ENCODE results near the gene SLC29A3.
"Not testable (repeated sequence)": the region's sequence is repeated elsewhere in the genome, so short reads cannot be mapped to it uniquely, and the experiment has no call there.

The SLC29A3 gene

GRCh38 chr10:71293446-71294084 is 25.5 kb upstream of the SLC29A3 start:
- Histone ChIP-seq H3K27me3 (ENCODE audit: insufficient read depth, low read length) (no peaks in the 10 kb centered on the region), H3K36me3 (ENCODE audit: insufficient read depth, low read length) (no peaks in the 10 kb centered on the region)

GRCh38 chr10:71294091-71294561 is 24.9 kb upstream of the SLC29A3 start:
- Histone ChIP-seq H3K36me3 (ENCODE audit: insufficient read depth, low read length) (no peaks in the 10 kb centered on the region), H3K27ac (ENCODE audit: low read depth, low read length) (no peak overlapping the region)

More at GRCh38 chr10:71293446-71294084, 25.5 kb upstream of the SLC29A3 start:
- Histone ChIP-seq H3K79me2 (ENCODE audit: control insufficient read depth, insufficient read depth, low read length, unreplicated experiment) (no peaks in the 10 kb centered on the region), H3K4me1 (ENCODE audit: control insufficient read depth, insufficient read depth, low read length, unreplicated experiment) (no peaks in the 10 kb centered on the region), H3K4me3 (ENCODE audit: low read depth, low read length) (no peak overlapping the region), H2AFZ (ENCODE audit: low read length, unreplicated experiment) (no peak overlapping the region), H3K27ac (ENCODE audit: low read depth, low read length) (no peak overlapping the region)

GRCh38 chr10:71294856-71295255 is 24.2 kb upstream of the SLC29A3 start:
- H3K4me1 ChIP-seq (ENCODE audit: control insufficient read depth, insufficient read depth, low read length, unreplicated experiment) = no peaks in the 10 kb centered on the region
- no peaks in the 10 kb centered on the region for H3K27me3 ChIP-seq (ENCODE audit: insufficient read depth, low read length)
- H3K4me3 ChIP-seq (ENCODE audit: low read depth, low read length) = no peak overlapping the region
- H3K27ac ChIP-seq (ENCODE audit: low read depth, low read length) = no peak overlapping the region
- no peaks in the 10 kb centered on the region for H3K79me2 ChIP-seq (ENCODE audit: control insufficient read depth, insufficient read depth, low read length, unreplicated experiment)
- no peaks in the 10 kb centered on the region for H3K36me3 ChIP-seq (ENCODE audit: insufficient read depth, low read length)
- no peak overlapping the region for H2AFZ ChIP-seq (ENCODE audit: low read length, unreplicated experiment)

More at GRCh38 chr10:71294091-71294561, 24.9 kb upstream of the SLC29A3 start:
- H3K79me2 ChIP-seq (ENCODE audit: control insufficient read depth, insufficient read depth, low read length, unreplicated experiment) = no peaks in the 10 kb centered on the region
- no peaks in the 10 kb centered on the region for H3K27me3 ChIP-seq (ENCODE audit: insufficient read depth, low read length)
- no peak overlapping the region for H2AFZ ChIP-seq (ENCODE audit: low read length, unreplicated experiment)
- no peak overlapping the region for H3K4me3 ChIP-seq (ENCODE audit: low read depth, low read length)
- H3K4me1 ChIP-seq (ENCODE audit: control insufficient read depth, insufficient read depth, low read length, unreplicated experiment) = no peaks in the 10 kb centered on the region

- Histone ChIP-seq H3K27ac (ENCODE audit: low read depth, low read length) (no peak overlapping the region), H3K4me1 (ENCODE audit: control insufficient read depth, insufficient read depth, low read length, unreplicated experiment) (no peaks in the 10 kb centered on the region), H3K27me3 (ENCODE audit: insufficient read depth, low read length) (no peaks in the 10 kb centered on the region), H3K4me3 (ENCODE audit: low read depth, low read length) (no peak overlapping the region), H2AFZ (ENCODE audit: low read length, unreplicated experiment) (no peak overlapping the region), H3K79me2 (ENCODE audit: control insufficient read depth, insufficient read depth, low read length, unreplicated experiment) (no peaks in the 10 kb centered on the region), H3K36me3 (ENCODE audit: insufficient read depth, low read length) (no peaks in the 10 kb centered on the region)
Observed at GRCh38 chr10:71295641-71296040, 23.4 kb upstream of the SLC29A3 start.

GRCh38 chr10:71296086-71296485 is 23.0 kb upstream of the SLC29A3 start:
- Histone ChIP-seq H3K36me3 (ENCODE audit: insufficient read depth, low read length) (no peaks in the 10 kb centered on the region), H3K27ac (ENCODE audit: low read depth, low read length) (no peak overlapping the region), H2AFZ (ENCODE audit: low read length, unreplicated experiment) (no peak overlapping the region), H3K4me3 (ENCODE audit: low read depth, low read length) (no peak overlapping the region), H3K4me1 (ENCODE audit: control insufficient read depth, insufficient read depth, low read length, unreplicated experiment) (no peaks in the 10 kb centered on the region), H3K27me3 (ENCODE audit: insufficient read depth, low read length) (no peaks in the 10 kb centered on the region), H3K79me2 (ENCODE audit: control insufficient read depth, insufficient read depth, low read length, unreplicated experiment) (no peaks in the 10 kb centered on the region)

- H3K27me3 ChIP-seq (ENCODE audit: insufficient read depth, low read length); H2AFZ ChIP-seq (ENCODE audit: low read length, unreplicated experiment); H3K4me1 ChIP-seq (ENCODE audit: control insufficient read depth, insufficient read depth, low read length, unreplicated experiment); H3K27ac ChIP-seq (ENCODE audit: low read depth, low read length); H3K79me2 ChIP-seq (ENCODE audit: control insufficient read depth, insufficient read depth, low read length, unreplicated experiment); H3K36me3 ChIP-seq (ENCODE audit: insufficient read depth, low read length); H3K4me3 ChIP-seq (ENCODE audit: low read depth, low read length): not testable (repeated sequence)
Observed at GRCh38 chr10:71296811-71297210, 22.2 kb upstream of the SLC29A3 start.

- H3K79me2 ChIP-seq (ENCODE audit: control insufficient read depth, insufficient read depth, low read length, unreplicated experiment) = no peaks in the 10 kb centered on the region
- no peak overlapping the region for H3K4me3 ChIP-seq (ENCODE audit: low read depth, low read length)
- H3K27me3 ChIP-seq (ENCODE audit: insufficient read depth, low read length) = no peaks in the 10 kb centered on the region
- H3K36me3 ChIP-seq (ENCODE audit: insufficient read depth, low read length) = no peaks in the 10 kb centered on the region
- no peaks in the 10 kb centered on the region for H3K4me1 ChIP-seq (ENCODE audit: control insufficient read depth, insufficient read depth, low read length, unreplicated experiment)
- no peak overlapping the region for H2AFZ ChIP-seq (ENCODE audit: low read length, unreplicated experiment)
- H3K27ac ChIP-seq (ENCODE audit: low read depth, low read length) = no peak overlapping the region
Observed at GRCh38 chr10:71297343-71297742, 21.7 kb upstream of the SLC29A3 start.

GRCh38 chr10:71299071-71299785 is 19.8 kb upstream of the SLC29A3 start:
- no peaks in the 10 kb centered on the region for H3K79me2 ChIP-seq (ENCODE audit: control insufficient read depth, insufficient read depth, low read length, unreplicated experiment)
- H3K36me3 ChIP-seq (ENCODE audit: insufficient read depth, low read length) = no peaks in the 10 kb centered on the region
- H3K27ac ChIP-seq (ENCODE audit: low read depth, low read length) = no peak overlapping the region
- no peaks in the 10 kb centered on the region for H3K4me1 ChIP-seq (ENCODE audit: control insufficient read depth, insufficient read depth, low read length, unreplicated experiment)
- no peaks in the 10 kb centered on the region for H3K27me3 ChIP-seq (ENCODE audit: insufficient read depth, low read length)
- H3K4me3 ChIP-seq (ENCODE audit: low read depth, low read length) = no peak overlapping the region
- H2AFZ ChIP-seq (ENCODE audit: low read length, unreplicated experiment) = no peak overlapping the region

- Histone ChIP-seq H3K79me2 (ENCODE audit: control insufficient read depth, insufficient read depth, low read length, unreplicated experiment) (no peaks in the 10 kb centered on the region), H2AFZ (ENCODE audit: low read length, unreplicated experiment) (no peak overlapping the region), H3K4me3 (ENCODE audit: low read depth, low read length) (no peak overlapping the region), H3K36me3 (ENCODE audit: insufficient read depth, low read length) (no peaks in the 10 kb centered on the region), H3K27me3 (ENCODE audit: insufficient read depth, low read length) (no peaks in the 10 kb centered on the region), H3K4me1 (ENCODE audit: control insufficient read depth, insufficient read depth, low read length, unreplicated experiment) (no peaks in the 10 kb centered on the region), H3K27ac (ENCODE audit: low read depth, low read length) (no peak overlapping the region)
Observed at GRCh38 chr10:71300555-71301370, 18.3 kb upstream of the SLC29A3 start.

GRCh38 chr10:71301371-71301916 is 17.6 kb upstream of the SLC29A3 start:
- Histone ChIP-seq H3K36me3 (ENCODE audit: insufficient read depth, low read length) (no peaks in the 10 kb centered on the region), H3K4me1 (ENCODE audit: control insufficient read depth, insufficient read depth, low read length, unreplicated experiment) (no peaks in the 10 kb centered on the region), H3K27me3 (ENCODE audit: insufficient read depth, low read length) (no peaks in the 10 kb centered on the region), H3K79me2 (ENCODE audit: control insufficient read depth, insufficient read depth, low read length, unreplicated experiment) (no peaks in the 10 kb centered on the region), H3K27ac (ENCODE audit: low read depth, low read length) (no peak overlapping the region), H3K4me3 (ENCODE audit: low read depth, low read length) (no peak overlapping the region), H2AFZ (ENCODE audit: low read length, unreplicated experiment) (no peak overlapping the region)

Measured in ACC112 (cell line).